Dendritic cell treated with granulocyte-macrophage colony-stimulating factor and Interleukin-4, amounts not matched to agents 40 ng/mL and 50 ng/mL, for 4 days (primary cell): ENCODE results near the gene TMEM91.
"Not testable (repeated sequence)": the region's sequence is repeated elsewhere in the genome, so short reads cannot be mapped to it uniquely, and the experiment has no call there.

ENCODE experiments used
- H3K27ac Mint-ChIP-seq: one replicate; pipeline ENCODE4 v1.8.0; 2022; ENCODE audit warnings: mild to moderate bottlenecking, mixed read lengths
- H3K27me3 Mint-ChIP-seq: one replicate; pipeline ENCODE4 v1.8.0; 2022; ENCODE audit warnings: mild to moderate bottlenecking, mixed read lengths
- H3K36me3 Mint-ChIP-seq: one replicate; pipeline ENCODE4 v1.8.0; 2022; ENCODE audit warnings: low read depth, mixed read lengths
- H3K4me1 Mint-ChIP-seq: one replicate; pipeline ENCODE4 v1.8.0; 2022; ENCODE audit warnings: low read depth, mixed read lengths
- H3K4me3 Mint-ChIP-seq: one replicate; pipeline ENCODE4 v1.8.0; 2022; ENCODE audit warnings: mild to moderate bottlenecking, moderate library complexity, mixed read lengths
- H3K9me3 Mint-ChIP-seq: one replicate; pipeline ENCODE4 v1.8.0; 2022; ENCODE audit warnings: mixed read lengths
- intact Hi-C: fragments of 100-400 bp; cut with micrococcal nuclease; formaldehyde crosslinking; loops from one replicate; pipeline ENCODE4 v1.15.0; 2022

The TMEM91 gene

GRCh38 chr19:41402010-41402409 is 25.7 kb downstream of the TMEM91 start:
- Mint-ChIP-seq H3K4me3 (no peak overlapping the region), H3K4me1 (peaks cover 54% of the 10 kb centered on the region), H3K36me3 (peaks cover 52% of the 10 kb centered on the region), H3K27me3 (no peaks in the 10 kb centered on the region), H3K27ac (no peak overlapping the region), H3K9me3 (no peaks in the 10 kb centered on the region)
- intact Hi-C loops, result no loop called here

GRCh38 chr19:41403181-41403970 is 27.0 kb downstream of the TMEM91 start:
- H3K36me3 Mint-ChIP-seq, result peaks cover 44% of the 10 kb centered on the region
- intact Hi-C loops, result no loop called here
- peaks cover 61% of the 10 kb centered on the region for H3K4me1 Mint-ChIP-seq
- H3K27ac Mint-ChIP-seq, result peak overlapping the region; percentile 31
- no peaks in the 10 kb centered on the region for H3K9me3 Mint-ChIP-seq
- H3K27me3 Mint-ChIP-seq, result no peaks in the 10 kb centered on the region
- no peak overlapping the region for H3K4me3 Mint-ChIP-seq

GRCh38 chr19:41405776-41406175 is 29.4 kb downstream of the TMEM91 start:
- Mint-ChIP-seq H3K4me1 (peaks cover 67% of the 10 kb centered on the region), H3K4me3 (no peak overlapping the region), H3K27ac (peak overlapping the region; percentile 89), H3K36me3 (peaks cover 40% of the 10 kb centered on the region), H3K9me3 (no peaks in the 10 kb centered on the region), H3K27me3 (no peaks in the 10 kb centered on the region)
- intact Hi-C loops, result no loop called here

GRCh38 chr19:41407271-41407670 is 30.9 kb downstream of the TMEM91 start:
- H3K36me3 Mint-ChIP-seq, result peaks cover 41% of the 10 kb centered on the region
- no peaks in the 10 kb centered on the region for H3K27me3 Mint-ChIP-seq
- intact Hi-C loops, result no loop called here
- H3K27ac Mint-ChIP-seq, result peak overlapping the region; percentile 89
- H3K9me3 Mint-ChIP-seq, result no peaks in the 10 kb centered on the region
- peak overlapping the region; percentile 26 for H3K4me3 Mint-ChIP-seq
- peaks cover 66% of the 10 kb centered on the region for H3K4me1 Mint-ChIP-seq

- no peaks in the 10 kb centered on the region for H3K27me3 Mint-ChIP-seq
- H3K4me1 Mint-ChIP-seq, result peaks cover 67% of the 10 kb centered on the region
- H3K4me3 Mint-ChIP-seq, result no peak overlapping the region
- peaks cover 43% of the 10 kb centered on the region for H3K36me3 Mint-ChIP-seq
- intact Hi-C loops, result no loop called here
- H3K27ac Mint-ChIP-seq, result peak overlapping the region; percentile 89
- no peaks in the 10 kb centered on the region for H3K9me3 Mint-ChIP-seq
These were observed 31.9 kb downstream of the TMEM91 start for GRCh38 chr19:41408256-41408655.

GRCh38 chr19:41408846-41409245 is 32.5 kb downstream of the TMEM91 start:
- Mint-ChIP-seq H3K36me3 (peaks cover 43% of the 10 kb centered on the region), H3K27ac (peak overlapping the region; percentile 89), H3K4me1 (peaks cover 73% of the 10 kb centered on the region)
- H3K9me3 Mint-ChIP-seq, H3K27me3 Mint-ChIP-seq, intact Hi-C loops, H3K4me3 Mint-ChIP-seq: not testable (repeated sequence)

GRCh38 chr19:41409288-41409687 is 33.0 kb downstream of the TMEM91 start:
- Mint-ChIP-seq H3K36me3 (peaks cover 46% of the 10 kb centered on the region), H3K4me3 (peak overlapping the region; percentile 30), H3K4me1 (peaks cover 77% of the 10 kb centered on the region), H3K27ac (peak overlapping the region; percentile 89), H3K9me3 (no peaks in the 10 kb centered on the region), H3K27me3 (no peaks in the 10 kb centered on the region)
- intact Hi-C loops, result no loop called here

- H3K4me3 Mint-ChIP-seq, result no peak overlapping the region
- H3K27me3 Mint-ChIP-seq, result no peaks in the 10 kb centered on the region
- no peaks in the 10 kb centered on the region for H3K9me3 Mint-ChIP-seq
- intact Hi-C loops, result no loop called here
- peak overlapping the region; percentile 89 for H3K27ac Mint-ChIP-seq
- H3K36me3 Mint-ChIP-seq, result peaks cover 58% of the 10 kb centered on the region
- H3K4me1 Mint-ChIP-seq, result peaks cover 80% of the 10 kb centered on the region
These were observed 34.2 kb downstream of the TMEM91 start for GRCh38 chr19:41410336-41411054.

GRCh38 chr19:41411100-41411967 is 35.0 kb downstream of the TMEM91 start:
- H3K36me3 Mint-ChIP-seq, result peaks cover 67% of the 10 kb centered on the region

GRCh38 chr19:41411968-41412265 is 35.6 kb downstream of the TMEM91 start:
- Mint-ChIP-seq H3K27ac (peak overlapping the region; percentile 44), H3K9me3 (no peaks in the 10 kb centered on the region), H3K27me3 (no peaks in the 10 kb centered on the region), H3K36me3 (peaks cover 72% of the 10 kb centered on the region), H3K4me3 (no peak overlapping the region), H3K4me1 (peaks cover 66% of the 10 kb centered on the region)
- intact Hi-C loops, result no loop called here

More at GRCh38 chr19:41411100-41411967, 35.0 kb downstream of the TMEM91 start:
- no peak overlapping the region for H3K4me3 Mint-ChIP-seq
- intact Hi-C loops, result no loop called here
- H3K27ac Mint-ChIP-seq, result peak overlapping the region; percentile 89
- H3K9me3 Mint-ChIP-seq, result no peaks in the 10 kb centered on the region
- H3K27me3 Mint-ChIP-seq, result no peaks in the 10 kb centered on the region
- H3K4me1 Mint-ChIP-seq, result peaks cover 71% of the 10 kb centered on the region

- Mint-ChIP-seq H3K27me3 (no peaks in the 10 kb centered on the region), H3K9me3 (no peaks in the 10 kb centered on the region), H3K36me3 (peaks cover 83% of the 10 kb centered on the region), H3K4me1 (peaks cover 62% of the 10 kb centered on the region), H3K27ac (no peak overlapping the region), H3K4me3 (no peak overlapping the region)
- intact Hi-C loops, result no loop called here
These were observed 36.6 kb downstream of the TMEM91 start for GRCh38 chr19:41412953-41413352.

- no peak overlapping the region for H3K27ac Mint-ChIP-seq
- intact Hi-C loops, result no loop called here
- H3K4me1 Mint-ChIP-seq, result peaks cover 63% of the 10 kb centered on the region
- H3K9me3 Mint-ChIP-seq, result no peaks in the 10 kb centered on the region
- peaks cover 93% of the 10 kb centered on the region for H3K36me3 Mint-ChIP-seq
- no peaks in the 10 kb centered on the region for H3K27me3 Mint-ChIP-seq
- no peak overlapping the region for H3K4me3 Mint-ChIP-seq
These were observed 37.6 kb downstream of the TMEM91 start for GRCh38 chr19:41413947-41414346.

- H3K27ac Mint-ChIP-seq, result no peak overlapping the region
- H3K27me3 Mint-ChIP-seq, result no peaks in the 10 kb centered on the region
- peaks cover 63% of the 10 kb centered on the region for H3K4me1 Mint-ChIP-seq
- H3K9me3 Mint-ChIP-seq, result no peaks in the 10 kb centered on the region
- peaks cover 98% of the 10 kb centered on the region for H3K36me3 Mint-ChIP-seq
- intact Hi-C loops, result no loop called here
- no peak overlapping the region for H3K4me3 Mint-ChIP-seq
These were observed 38.1 kb downstream of the TMEM91 start for GRCh38 chr19:41414461-41414860.

- Mint-ChIP-seq H3K27ac (no peak overlapping the region), H3K4me1 (peaks cover 64% of the 10 kb centered on the region), H3K27me3 (no peaks in the 10 kb centered on the region), H3K4me3 (no peak overlapping the region), H3K9me3 (no peaks in the 10 kb centered on the region), H3K36me3 (peaks cover 100% of the 10 kb centered on the region)
- intact Hi-C loops, result no loop called here
These were observed 38.8 kb downstream of the TMEM91 start for GRCh38 chr19:41415154-41415571.
